ENCODE data around the gene AGK. TPM values are rescaled to one million over a fixed set of nuclear protein-coding genes. Genes with fewer than 3 reads are reported as not detected.
A peak's percentile ranks its signal among the peaks of the same experiment; 100 is the strongest.

AGK gene
- total and polyA plus RNA-seq, 2 experiments from 2014 or later = 25.6 to 30.8 TPM

DNA sequence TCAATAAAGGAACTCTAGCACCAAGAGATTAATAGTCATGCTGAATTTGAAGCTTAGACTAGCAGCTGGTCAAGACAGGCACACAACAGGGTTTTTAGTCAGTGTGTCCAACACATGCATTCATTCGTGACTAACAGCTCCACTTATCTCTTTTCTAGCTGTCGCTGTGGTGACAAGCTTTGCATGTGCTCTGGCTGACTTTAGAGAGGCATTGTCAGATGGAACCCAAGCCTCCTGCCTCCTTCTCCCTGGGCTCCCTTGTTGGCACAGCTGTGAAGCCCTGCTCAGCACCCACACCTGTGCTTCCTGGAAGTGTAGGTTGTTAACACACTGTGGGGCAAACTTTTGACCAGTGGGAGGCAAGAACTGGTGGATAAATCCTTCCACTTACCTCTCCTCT lies 9.8 kb upstream of the AGK start:
- Histone ChIP-seq H3K4me3 (no peak overlapping the region), H3K36me3 (no peaks in the 10 kb centered on the region), H3K9me3 (ENCODE audit: low read depth) (no peaks in the 10 kb centered on the region), H3K27ac (no peak overlapping the region), H3K27me3 (no peaks in the 10 kb centered on the region), H3K4me1 (ENCODE audit: low read depth) (no peaks in the 10 kb centered on the region)
- TF ChIP-seq, protein P1, sequence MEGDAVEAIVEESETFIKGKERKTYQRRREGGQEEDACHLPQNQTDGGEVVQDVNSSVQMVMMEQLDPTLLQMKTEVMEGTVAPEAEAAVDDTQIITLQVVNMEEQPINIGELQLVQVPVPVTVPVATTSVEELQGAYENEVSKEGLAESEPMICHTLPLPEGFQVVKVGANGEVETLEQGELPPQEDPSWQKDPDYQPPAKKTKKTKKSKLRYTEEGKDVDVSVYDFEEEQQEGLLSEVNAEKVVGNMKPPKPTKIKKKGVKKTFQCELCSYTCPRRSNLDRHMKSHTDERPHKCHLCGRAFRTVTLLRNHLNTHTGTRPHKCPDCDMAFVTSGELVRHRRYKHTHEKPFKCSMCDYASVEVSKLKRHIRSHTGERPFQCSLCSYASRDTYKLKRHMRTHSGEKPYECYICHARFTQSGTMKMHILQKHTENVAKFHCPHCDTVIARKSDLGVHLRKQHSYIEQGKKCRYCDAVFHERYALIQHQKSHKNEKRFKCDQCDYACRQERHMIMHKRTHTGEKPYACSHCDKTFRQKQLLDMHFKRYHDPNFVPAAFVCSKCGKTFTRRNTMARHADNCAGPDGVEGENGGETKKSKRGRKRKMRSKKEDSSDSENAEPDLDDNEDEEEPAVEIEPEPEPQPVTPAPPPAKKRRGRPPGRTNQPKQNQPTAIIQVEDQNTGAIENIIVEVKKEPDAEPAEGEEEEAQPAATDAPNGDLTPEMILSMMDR (IDR thresholded peaks at IDR 0.05; ENCODE audit: low read depth, low read length) = no peak
- no peak for DNase-seq (ENCODE audit: low read depth in 1 of 2, low spot score in 1 of 2)

DNA sequence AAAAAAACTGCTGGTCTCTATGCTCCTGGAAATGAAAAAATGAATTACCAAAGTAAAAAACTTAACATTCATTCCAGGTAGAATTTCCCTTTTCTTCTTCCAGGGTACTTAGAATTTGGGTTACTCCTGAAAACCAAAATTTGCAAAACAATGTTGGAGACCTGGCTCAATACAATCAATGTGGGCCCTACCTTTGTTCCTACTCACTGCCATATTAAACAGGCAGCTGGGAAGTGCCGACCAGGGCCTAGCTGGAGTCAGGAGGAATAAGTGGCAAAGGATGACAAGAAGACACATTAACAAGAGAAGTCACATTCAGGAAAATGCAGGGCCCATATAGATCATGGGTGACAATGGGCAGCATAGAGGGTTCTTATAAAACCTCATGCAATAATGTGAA lies 6.4 kb upstream of the AGK start:
- TF ChIP-seq, protein P1 (IDR thresholded peaks at IDR 0.05; ENCODE audit: low read depth, low read length) = no peak

DNA sequence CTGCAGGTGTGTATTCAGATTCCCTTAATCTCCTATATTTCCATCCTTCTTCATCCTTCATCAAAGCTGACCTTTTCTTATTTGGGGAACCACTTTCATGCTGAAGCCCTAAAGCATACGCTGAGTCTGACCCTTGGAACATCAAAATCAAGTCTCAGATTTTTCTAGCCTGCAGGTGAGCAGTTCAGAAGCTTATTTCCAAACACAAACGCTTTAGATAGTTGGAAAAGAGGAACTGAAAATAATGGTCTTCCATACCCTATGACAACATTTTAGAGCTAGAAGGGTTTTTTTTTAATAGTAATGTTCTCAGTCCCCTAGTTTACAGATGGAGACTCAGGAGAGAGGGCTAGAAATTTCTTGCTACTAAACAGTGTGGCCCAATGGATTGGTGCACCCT lies 1.6 kb upstream of the AGK start:
- Histone ChIP-seq H3K4me3 (no peak overlapping the region), H3K27me3 (no peaks in the 10 kb centered on the region), H3K36me3 (no peaks in the 10 kb centered on the region), H3K4me1 (ENCODE audit: low read depth) (peaks cover 5% of the 10 kb centered on the region), H3K9me3 (ENCODE audit: low read depth) (no peaks in the 10 kb centered on the region), H3K27ac (no peak overlapping the region)
- TF ChIP-seq, protein P1 (IDR thresholded peaks at IDR 0.05; ENCODE audit: low read depth, low read length) = no peak
- no peak for DNase-seq (ENCODE audit: low read depth in 1 of 2, low spot score in 1 of 2)

More for the DNA sequence above, 6.4 kb upstream of the AGK start:
- Histone ChIP-seq H3K4me3 (no peak overlapping the region), H3K4me1 (ENCODE audit: low read depth) (no peaks in the 10 kb centered on the region), H3K9me3 (ENCODE audit: low read depth) (no peaks in the 10 kb centered on the region), H3K27ac (no peak overlapping the region), H3K27me3 (no peaks in the 10 kb centered on the region), H3K36me3 (no peaks in the 10 kb centered on the region)
- no peak for DNase-seq (ENCODE audit: low read depth in 1 of 2, low spot score in 1 of 2)

DNA sequence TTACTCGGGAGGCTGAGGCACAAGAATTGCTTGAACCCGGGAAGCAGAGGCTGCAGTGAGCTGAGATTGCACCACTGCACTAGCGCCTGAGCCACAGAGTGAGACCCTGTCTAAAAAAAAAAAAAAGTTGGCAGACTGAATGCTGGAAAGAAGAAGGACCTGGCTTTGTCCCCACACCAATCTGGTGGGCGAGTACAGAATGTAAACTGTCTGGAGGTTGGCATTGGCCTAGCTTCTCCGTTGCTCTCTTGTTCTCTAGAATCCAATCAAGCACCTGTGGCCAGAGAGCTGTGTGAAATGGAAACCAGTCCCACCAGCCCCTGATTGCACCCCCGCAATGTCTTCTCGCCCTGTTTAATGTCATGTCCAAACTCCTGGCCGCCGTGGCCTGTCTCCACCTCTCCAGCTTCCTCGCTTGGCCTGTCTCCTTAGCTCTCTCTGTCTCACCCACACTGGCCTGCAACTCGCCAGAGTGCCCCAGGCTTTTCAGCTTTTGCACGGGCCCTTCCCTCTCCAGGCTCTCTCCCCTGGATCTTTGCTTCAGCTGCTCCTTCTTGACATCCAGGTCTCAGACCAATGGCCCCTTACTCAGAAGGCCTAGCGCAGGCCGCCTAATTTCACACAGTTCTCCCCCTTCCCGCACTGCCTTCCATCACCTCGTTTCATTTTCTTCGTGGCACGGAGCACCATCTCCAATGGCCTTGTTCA lies 670 bp upstream of the AGK start:
- Histone ChIP-seq H3K27me3 (no peaks in the 10 kb centered on the region), H3K36me3 (no peaks in the 10 kb centered on the region), H3K4me1 (ENCODE audit: low read depth) (peaks cover 5% of the 10 kb centered on the region), H3K4me3 (peak overlapping the region; percentile 63), H3K9me3 (ENCODE audit: low read depth) (no peaks in the 10 kb centered on the region), H3K27ac (peak overlapping the region; percentile 32)
- DNase-seq (ENCODE audit: low read depth in 1 of 2, low spot score in 1 of 2) = peak in 1 of 2 donors; percentile 12
- TF ChIP-seq, protein P1 (IDR thresholded peaks at IDR 0.05; ENCODE audit: low read depth, low read length) = no peak

DNA sequence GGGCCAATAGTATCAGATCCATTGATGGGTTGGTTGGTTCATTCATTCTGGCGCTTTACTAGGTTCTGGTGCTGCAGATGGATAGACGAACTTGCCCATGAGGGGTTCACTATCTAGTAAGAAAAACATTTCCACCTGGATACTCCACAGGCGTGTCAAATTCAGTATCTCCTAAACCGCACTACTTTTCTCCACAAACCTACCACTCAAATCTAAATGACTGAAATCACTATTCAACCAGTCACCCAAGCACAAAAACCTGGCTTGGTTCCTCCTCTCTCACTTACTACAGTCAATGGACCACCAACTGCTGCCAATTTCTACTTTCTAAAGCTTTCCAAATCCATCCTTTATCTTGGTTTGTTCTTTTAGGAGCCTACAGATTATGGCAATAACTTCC lies 572 bp downstream of the AGK start:
- DNase-seq (ENCODE audit: low read depth in 1 of 2, low spot score in 1 of 2) = peak in 1 of 2 donors; percentile 10
- TF ChIP-seq, protein P1 (IDR thresholded peaks at IDR 0.05; ENCODE audit: low read depth, low read length) = no peak
- no peak overlapping the region for H3K27ac ChIP-seq

More for the DNA sequence above, 572 bp downstream of the AGK start:
- Histone ChIP-seq H3K9me3 (ENCODE audit: low read depth) (no peaks in the 10 kb centered on the region), H3K36me3 (peaks cover 3% of the 10 kb centered on the region), H3K27me3 (no peaks in the 10 kb centered on the region), H3K4me1 (ENCODE audit: low read depth) (peaks cover 5% of the 10 kb centered on the region), H3K4me3 (peak overlapping the region; percentile 63)

Data from cardiac muscle cell (in vitro differentiated cells and primary cell).